H1 (cell line): ENCODE measurements around the gene GRIK4. TPM values are rescaled to one million over a fixed set of nuclear protein-coding genes. Genes with fewer than 3 reads are reported as not detected.

Experiments
- CTCF ChIA-PET: fragments of 300-600 bp; sonication (Branson Sonifier 250); formaldehyde crosslinking; loops from one replicate; lab custom pipeline; 2021; ENCODE audit not compliant: partially characterized antibody; lab: Charles Lee
- POLR2A ChIA-PET: fragments of 300-600 bp; sonication (Branson Sonifier 250); formaldehyde crosslinking; loops from one replicate; lab custom pipeline; 2021; ENCODE audit warnings: inconsistent platforms; ENCODE audit not compliant: partially characterized antibody; lab: Charles Lee
- DNase-seq, 2 experiments: peaks; one replicate each; pipeline versions ENCODE4 v3.0.0 to v3.0.0-alpha.2; 2010 to 2022; ENCODE audit warnings: low spot score in 2 of 2, low read depth in 1 of 2, mixed read lengths in 1 of 2
- FAIRE-seq: peaks from 2 replicates; lab custom pipeline; 2011; peaks lifted over from hg19 to GRCh38; lab: Jason Lieb, UNC
- H2AFZ ChIP-seq: 2 replicates; pipeline ENCODE4 v1.8.1; 2012; ENCODE audit warnings: low read length, inconsistent platforms
- H2AK5ac ChIP-seq: 2 replicates; pipeline ENCODE4 v1.6.1; 2013; ENCODE audit warnings: low read depth, low read length
- H2BK120ac ChIP-seq: replicated peaks from 2 replicates; pipeline ENCODE3; 2013; ENCODE audit warnings: low read depth, low read length, inconsistent platforms
- H2BK12ac ChIP-seq: 2 replicates; pipeline ENCODE4 v1.6.1; 2013; ENCODE audit warnings: low read depth, low read length
- H2BK15ac ChIP-seq: 2 replicates; pipeline ENCODE4 v1.6.1; 2013; ENCODE audit warnings: low read length
- H2BK20ac ChIP-seq: 2 replicates; pipeline ENCODE4 v1.6.1; 2013; ENCODE audit warnings: low read length
- H2BK5ac ChIP-seq: 2 replicates; pipeline ENCODE4 v1.6.1; 2013; ENCODE audit warnings: low read depth, low read length
- H3K14ac ChIP-seq: 2 replicates; pipeline ENCODE4 v1.6.1; 2013; ENCODE audit warnings: inconsistent platforms; ENCODE audit not compliant: insufficient read length
- H3K18ac ChIP-seq: 2 replicates; pipeline ENCODE4 v1.6.1; 2013; ENCODE audit warnings: low read length; ENCODE audit errors: extremely low read depth
- H3K23ac ChIP-seq: 2 replicates; pipeline ENCODE4 v1.6.1; 2013; ENCODE audit warnings: inconsistent platforms; ENCODE audit not compliant: insufficient read length
- H3K23me2 ChIP-seq: 2 replicates; pipeline ENCODE4 v1.6.1; 2013; ENCODE audit warnings: low read depth, low read length
- H3K27ac ChIP-seq: 2 replicates; pipeline ENCODE4 v1.6.1; 2011; ENCODE audit warnings: low read depth, low read length, inconsistent platforms
- H3K27me3 ChIP-seq, 4 experiments: replicated peaks in 1 of 4; 1 replicate in 1 of 4; 2 replicates in 3 of 4; pipeline versions ENCODE4 v1.6.1 to v1.8.1; 2011 to 2013; ENCODE audit warnings: low read length in 3 of 4, mild to moderate bottlenecking in 3 of 4, inconsistent platforms in 2 of 4, mixed read lengths in 2 of 4, moderate library complexity in 1 of 4; ENCODE audit not compliant: control insufficient read depth in 3 of 4, insufficient read depth in 3 of 4; ENCODE audit errors: extremely low read depth in 1 of 4
- H3K36me3 ChIP-seq, 4 experiments: 2 replicates each; pipeline versions ENCODE4 v1.6.1 to v1.8.1; 2011 to 2013; ENCODE audit warnings: mild to moderate bottlenecking in 4 of 4, low read length in 3 of 4, moderate library complexity in 2 of 4, control low read depth in 1 of 4, inconsistent platforms in 1 of 4; ENCODE audit not compliant: insufficient read depth in 4 of 4, control insufficient read depth in 2 of 4
- H3K4ac ChIP-seq: replicated peaks from 2 replicates; pipeline ENCODE3; 2013; ENCODE audit warnings: low read length, low read depth, mixed read lengths, inconsistent platforms; ENCODE audit not compliant: insufficient read length
- H3K4me1 ChIP-seq, 4 experiments: replicated peaks in 1 of 4; 1 replicate in 1 of 4; 2 replicates in 3 of 4; pipeline versions ENCODE4 v1.6.1 to v1.8.1; 2011 to 2013; ENCODE audit warnings: low read length in 3 of 4, inconsistent platforms in 2 of 4, mixed read lengths in 1 of 4; ENCODE audit not compliant: insufficient read depth in 4 of 4, control insufficient read depth in 3 of 4
- H3K4me2 ChIP-seq, 2 experiments: 2 replicates each; pipeline versions ENCODE4 v1.6.1 to v1.8.1; 2011 to 2013; ENCODE audit warnings: low read depth in 2 of 2, low read length in 2 of 2, control low read depth in 1 of 2, inconsistent platforms in 1 of 2, mild to moderate bottlenecking in 1 of 2; ENCODE audit not compliant: insufficient read depth in 1 of 2
- H3K4me3 ChIP-seq, 4 experiments: fragments of 200-600, 300-600 bp in 1 of 4; sonication (generic), shearing (Covaris generic), sonication (Bioruptor Twin) in 1 of 4; 2 replicates each; pipeline versions ENCODE4 v1.5.1 to v1.8.1; 2011 to 2016; ENCODE audit warnings: low read length in 4 of 4, low read depth in 3 of 4, control low read depth in 2 of 4, inconsistent platforms in 2 of 4, mild to moderate bottlenecking in 2 of 4, mixed read lengths in 1 of 4, moderate library complexity in 1 of 4; ENCODE audit not compliant: insufficient read depth in 2 of 4; ENCODE audit errors: extremely low read depth in 1 of 4
- H3K56ac ChIP-seq: replicated peaks from 2 replicates; pipeline ENCODE3; 2013; ENCODE audit warnings: low read depth, mild to moderate bottlenecking, mixed read lengths, low read length, inconsistent platforms; ENCODE audit not compliant: insufficient read length
- H3K79me1 ChIP-seq: 2 replicates; pipeline ENCODE4 v1.6.1; 2013; ENCODE audit warnings: low read depth, low read length, control low read depth
- H3K79me2 ChIP-seq, 2 experiments: 2 replicates each; pipeline versions ENCODE4 v1.6.1 to v1.8.1; 2012 to 2013; ENCODE audit warnings: low read length in 2 of 2, mild to moderate bottlenecking in 2 of 2, inconsistent platforms in 1 of 2; ENCODE audit not compliant: insufficient read depth in 2 of 2, control insufficient read depth in 1 of 2
- H3K9ac ChIP-seq, 4 experiments: replicated peaks in 1 of 4; 1 replicate in 1 of 4; 2 replicates in 3 of 4; pipeline versions ENCODE4 v1.6.1 to v1.8.1; 2011 to 2013; ENCODE audit warnings: low read depth in 3 of 4, low read length in 3 of 4, control low read depth in 2 of 4, mild to moderate bottlenecking in 2 of 4, moderate library complexity in 2 of 4, inconsistent platforms in 1 of 4; ENCODE audit errors: extremely low read depth in 1 of 4
- H3K9me3 ChIP-seq, 2 experiments: 2 replicates each; pipeline versions ENCODE4 v1.6.1 to v1.8.1; 2012 to 2013; ENCODE audit warnings: mild to moderate bottlenecking in 2 of 2, moderate library complexity in 2 of 2, control low read depth in 1 of 2, inconsistent platforms in 1 of 2, low read depth in 1 of 2, low read length in 1 of 2, mixed read lengths in 1 of 2; ENCODE audit not compliant: insufficient read depth in 2 of 2
- H4K20me1 ChIP-seq, 2 experiments: replicated peaks in 1 of 2; 2 replicates each; pipeline versions ENCODE3 to v1.8.1; 2011 to 2013; ENCODE audit warnings: inconsistent platforms in 2 of 2, low read length in 2 of 2, mild to moderate bottlenecking in 1 of 2; ENCODE audit not compliant: insufficient read depth in 2 of 2, control insufficient read depth in 1 of 2
- H4K5ac ChIP-seq: 2 replicates; pipeline ENCODE4 v1.6.1; 2013; ENCODE audit warnings: low read length, low read depth, mixed read lengths, inconsistent platforms; ENCODE audit not compliant: insufficient read length
- H4K8ac ChIP-seq: 2 replicates; pipeline ENCODE4 v1.8.0; 2013; ENCODE audit warnings: mild to moderate bottlenecking, moderate library complexity, low read length, inconsistent platforms; ENCODE audit not compliant: insufficient read depth; ENCODE audit errors: extremely low read depth
- H4K91ac ChIP-seq: replicated peaks from 2 replicates; pipeline ENCODE3; 2013; ENCODE audit warnings: low read length, mixed read lengths, inconsistent platforms; ENCODE audit not compliant: insufficient read length
- ATF2 ChIP-seq: IDR thresholded peaks from 2 replicates; pipeline ENCODE4 v1.6.1; 2012; ENCODE audit warnings: low read length, inconsistent platforms
- EP300 ChIP-seq, 2 experiments: IDR thresholded peaks; 1 replicate in 1 of 2; 2 replicates in 1 of 2; pipeline ENCODE4 v1.6.1; 2011 to 2012; ENCODE audit warnings: low read depth in 2 of 2, low read length in 2 of 2, mild to moderate bottlenecking in 2 of 2, borderline replicate concordance in 1 of 2, inconsistent platforms in 1 of 2, moderate library complexity in 1 of 2
- HDAC6 ChIP-seq: IDR thresholded peaks from one replicate; pipeline ENCODE4 v1.7.1; 2012; ENCODE audit warnings: low read depth, mild to moderate bottlenecking, inconsistent platforms, low read length, moderate library complexity
- WGBS, 2 experiments: shearing (Covaris generic) in 1 of 2; methylation state at CpG; one replicate each; pipeline versions ENCODE4 v1.1.6 to v1.1.7; 2013 to 2015; ENCODE audit warnings: low lambda C conversion rate in 2 of 2, mixed read lengths in 2 of 2, inconsistent platforms in 1 of 2, low coverage in 1 of 2, missing lambda C conversion rate in 1 of 2; ENCODE audit not compliant: insufficient replicate concordance in 2 of 2, insufficient coverage in 1 of 2, insufficient read length in 1 of 2; ENCODE audit errors: extremely low coverage in 1 of 2, missing lambda C conversion rate in 1 of 2; 5-methylcytosine and 5-hydroxymethylcytosine counted together
- polyA plus RNA-seq, 7 experiments: library from polyadenylated mRNA; depleted of rRNA in 3 of 7; stranded (reverse) in 5 of 7; unstranded in 2 of 7; fragments of >200 nt in 5 of 7; fragments of 200-250 nt in 2 of 7; gene quantifications; 1 replicate in 5 of 7; 2 replicates in 1 of 7; 4 replicates in 1 of 7; pipeline versions ENCODE4 v1.2.1 to v1.2.3, GENCODE V29; 2011 to 2013; ENCODE audit warnings: missing spikeins in 2 of 7, mixed read lengths in 2 of 7
- total RNA-seq: library from RNA; stranded (reverse); fragmentation: NEBNext Ultra II Directional; extraction: Animal tissue kit (Norgen Biotek cat#: 25700); gene quantifications from 2 replicates; pipeline ENCODE4 v1.2.1, GENCODE V29; 2021

The GRIK4 gene
- total and polyA plus RNA-seq, 2 of the 8 experiments (the other 6 are each of a cell fraction or from before 2014, with no cell fraction given) = 1.2 to 2.9 TPM

DNA sequence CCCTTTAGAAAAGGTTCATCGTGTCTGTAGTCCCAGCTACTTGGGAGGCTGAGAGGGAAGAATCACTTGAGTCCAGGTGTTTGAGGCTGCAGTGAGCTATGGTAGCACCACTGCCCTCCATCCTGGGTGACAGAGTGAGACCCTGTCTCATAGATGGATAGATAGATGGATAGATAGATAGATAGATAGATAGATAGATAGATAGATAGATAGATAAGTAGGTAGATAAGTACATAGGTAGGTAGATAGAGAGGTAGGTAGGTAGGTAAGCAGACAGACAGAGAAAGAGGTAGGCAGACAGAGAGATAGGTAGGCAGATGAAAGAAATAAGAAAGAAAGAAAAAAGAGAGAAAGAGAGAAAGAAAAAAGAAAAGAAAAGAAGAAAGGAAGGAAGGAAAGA is 156.4 kb downstream of the GRIK4 start:
- Histone ChIP-seq H2BK20ac (no peak overlapping the region), H4K20me1 (peaks cover 0 to 2% of the 10 kb centered on the region in 2 experiments), H3K9me3 (no peaks in the 10 kb centered on the region), H3K27me3 (no peaks in the 10 kb centered on the region), H3K23ac (no peak overlapping the region), H3K9ac (no peak overlapping the region), H3K56ac (no peak overlapping the region), H3K4ac (no peak overlapping the region), H4K8ac (no peak overlapping the region), H3K79me1 (no peaks in the 10 kb centered on the region), H4K5ac (no peak overlapping the region), H3K18ac (no peak overlapping the region), H2BK5ac (no peak overlapping the region), H2BK12ac (no peak overlapping the region), H4K91ac (no peak overlapping the region), H3K27ac (no peak overlapping the region), H3K23me2 (no peaks in the 10 kb centered on the region), H3K36me3 (no peaks in the 10 kb centered on the region), H2AK5ac (no peak overlapping the region), H3K14ac (no peak overlapping the region), H3K4me3 (no peak overlapping the region), H3K4me1 (peaks cover 0 to 5% (median 1%) of the 10 kb centered on the region in 4 experiments; a peak in 4 of 7 replicates), H2BK15ac (no peak overlapping the region), H2BK120ac (no peak overlapping the region), H3K79me2 (no peaks in the 10 kb centered on the region), H2AFZ (no peak overlapping the region), H3K4me2 (no peak overlapping the region)
- TF ChIP-seq HDAC6 (no peak), ATF2 (no peak), EP300 (IDR thresholded peaks at IDR 0.05; ENCODE audit: borderline replicate concordance in 1 of 2, low read depth in 2 of 2, low read length in 2 of 2) (no peak)
- FAIRE-seq (no peak), DNase-seq (no peak)
- ChIA-PET CTCF (interaction anchor here (0.9 to 5.0 kb wide), 16 partner anchors 9 to 264 kb away, joined by 3 to 98 read pairs (median 5); no protein-coding TSS in a partner anchor), POLR2A (no interaction called here)
- 82% methylated on average over 1 of the region's 1 CpG; no CpG with 5 or more reads in 1 of the 2 experiments for WGBS, 2 experiments
